Gastrocnemius medialis (tissue), 4 donors: ENCODE data around the gene POU6F1. TPM values are rescaled to one million over a fixed set of nuclear protein-coding genes. Genes with fewer than 3 reads are reported as not detected.

ENCODE experiments used
- ATAC-seq, 2 donors: fragments of 150-250 bp; one replicate each; pipeline ENCODE4 v1.9.1; 2016
- DNase-seq, 2 donors: peaks; one replicate each; pipeline ENCODE4 v3.0.0-alpha.2; 2019
- H3K27ac ChIP-seq, 4 donors: fragments of 200-600 bp; sonication (generic); 1 replicate in 1 of 4; 2 replicates in 3 of 4; pipeline ENCODE4 v1.5.1; 2016 to 2018; ENCODE audit warnings: mild to moderate bottlenecking in 2 of 4, moderate library complexity in 1 of 4
- H3K27me3 ChIP-seq, 3 donors: fragments of 200-600 bp; sonication (generic) in 2 of 3; 1 replicate in 1 of 3; 2 replicates in 2 of 3; pipeline versions ENCODE4 v1.5.1 to v1.6.0; 2016 to 2019; ENCODE audit warnings: mild to moderate bottlenecking in 1 of 3, moderate library complexity in 1 of 3
- H3K36me3 ChIP-seq, 2 donors: fragments of 200-600 bp; sonication (generic) in 1 of 2; one replicate each; pipeline ENCODE4 v1.5.1; 2017 to 2018
- H3K4me1 ChIP-seq, 2 donors: fragments of 200-600 bp; sonication (generic) in 1 of 2; one replicate each; pipeline ENCODE4 v1.5.1; 2016 to 2017; ENCODE audit warnings: mild to moderate bottlenecking in 2 of 2
- H3K4me3 ChIP-seq, 4 donors: fragments of 200-600 bp; sonication (generic) in 3 of 4; 1 replicate in 1 of 4; 2 replicates in 3 of 4; pipeline ENCODE4 v1.5.1; 2016 to 2019; ENCODE audit warnings: mild to moderate bottlenecking in 2 of 4
- H3K9me3 ChIP-seq, 3 donors: fragments of 200-600 bp; sonication (generic) in 2 of 3; 1 replicate in 1 of 3; 2 replicates in 2 of 3; pipeline ENCODE4 v1.5.1; 2016 to 2019
- POLR2A ChIP-seq, 2 donors: fragments of 450-650 bp; IDR thresholded peaks; one replicate each; pipeline ENCODE4 v1.6.1; 2017; ENCODE audit warnings: antibody characterized with exemption in 2 of 2, mild to moderate bottlenecking in 2 of 2, moderate library complexity in 2 of 2
- in situ Hi-C, 4 donors: fragments of 200-750 bp; cut with MboI; loops; one replicate each; pipeline versions ENCODE4 v1.15.0 to v1.8.0; 2017; ENCODE audit warnings: low sequenced_read_pairs in 4 of 4
- intact Hi-C: fragments of 100-400 bp; cut with DNase I; formaldehyde crosslinking; loops from one replicate; pipeline ENCODE4 v1.15.1; 2023; ENCODE audit warnings: low total_unique reads
- total RNA-seq, 4 donors: library from RNA; depleted of rRNA; stranded (reverse); fragments of >200 nt; gene quantifications; one replicate each; pipeline versions ENCODE4 v1.1.0 to v1.2.3, GENCODE V29; 2016
- TF ChIP-seq, protein P1 (sequence below), 5 experiments: fragments of 450-650 bp in 3 of 5; fragments of 200-600 bp in 2 of 5; sonication (generic) in 2 of 5; IDR thresholded peaks in 4 of 5; conservative IDR thresholded peaks in 1 of 5; 1 replicate in 4 of 5; 2 replicates in 1 of 5; pipeline ENCODE4 v1.5.1; 2016 to 2019; ENCODE audit warnings: antibody characterized with exemption in 5 of 5, mild to moderate bottlenecking in 3 of 5, moderate library complexity in 3 of 5

The POU6F1 gene
- total RNA-seq, 4 donors from 2014 or later = 8.1 to 11.1 (median 9.9) TPM

DNA sequence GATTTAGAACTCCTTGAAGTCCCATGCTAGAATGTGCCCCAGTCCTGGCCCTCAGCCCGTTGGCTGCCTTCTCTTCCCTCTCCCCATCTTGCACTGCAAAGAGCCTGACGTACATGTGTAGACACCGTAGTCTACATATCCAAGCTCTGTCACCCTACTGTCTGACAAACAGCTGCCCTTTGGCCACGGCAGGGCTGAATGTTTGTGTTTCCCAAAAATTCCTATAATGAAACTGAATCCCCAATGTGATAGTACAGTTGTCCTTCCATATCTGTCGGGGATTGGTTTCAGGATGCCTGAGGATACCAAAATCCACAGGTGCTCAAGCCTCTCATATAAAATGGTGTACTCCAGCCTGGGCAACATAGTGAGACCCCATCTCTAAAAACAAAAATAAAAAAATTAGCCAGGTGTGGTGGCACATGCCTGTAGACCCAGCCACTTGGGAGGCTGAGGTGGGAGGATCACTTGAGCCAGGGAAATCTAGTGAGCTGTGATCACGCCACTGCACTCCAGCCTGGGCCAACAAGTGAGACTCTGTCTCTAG lies 32.6 kb downstream of the POU6F1 start:
- TF ChIP-seq, protein P1, sequence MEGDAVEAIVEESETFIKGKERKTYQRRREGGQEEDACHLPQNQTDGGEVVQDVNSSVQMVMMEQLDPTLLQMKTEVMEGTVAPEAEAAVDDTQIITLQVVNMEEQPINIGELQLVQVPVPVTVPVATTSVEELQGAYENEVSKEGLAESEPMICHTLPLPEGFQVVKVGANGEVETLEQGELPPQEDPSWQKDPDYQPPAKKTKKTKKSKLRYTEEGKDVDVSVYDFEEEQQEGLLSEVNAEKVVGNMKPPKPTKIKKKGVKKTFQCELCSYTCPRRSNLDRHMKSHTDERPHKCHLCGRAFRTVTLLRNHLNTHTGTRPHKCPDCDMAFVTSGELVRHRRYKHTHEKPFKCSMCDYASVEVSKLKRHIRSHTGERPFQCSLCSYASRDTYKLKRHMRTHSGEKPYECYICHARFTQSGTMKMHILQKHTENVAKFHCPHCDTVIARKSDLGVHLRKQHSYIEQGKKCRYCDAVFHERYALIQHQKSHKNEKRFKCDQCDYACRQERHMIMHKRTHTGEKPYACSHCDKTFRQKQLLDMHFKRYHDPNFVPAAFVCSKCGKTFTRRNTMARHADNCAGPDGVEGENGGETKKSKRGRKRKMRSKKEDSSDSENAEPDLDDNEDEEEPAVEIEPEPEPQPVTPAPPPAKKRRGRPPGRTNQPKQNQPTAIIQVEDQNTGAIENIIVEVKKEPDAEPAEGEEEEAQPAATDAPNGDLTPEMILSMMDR (IDR thresholded peaks at IDR 0.05 in 4 of 5, conservative IDR thresholded peaks at IDR 0.05 in 1 of 5) = no peak
- TF ChIP-seq POLR2A (IDR thresholded peaks at IDR 0.05) = no peak
- no peak overlapping the region for H3K4me3 ChIP-seq
- DNase-seq (no peak), ATAC-seq (no peak)
- peaks cover 18 to 38% of the 10 kb centered on the region in 2 donors for H3K4me1 ChIP-seq
- H3K27ac ChIP-seq = peak overlapping the region in 1 of 4 donors; percentile 76
- no peaks in the 10 kb centered on the region for H3K27me3 ChIP-seq
- no peaks in the 10 kb centered on the region for H3K9me3 ChIP-seq
- intact Hi-C loops (no loop called here), in situ Hi-C loops (no loop called here)
- peaks cover 0 to 9% of the 10 kb centered on the region in 2 donors for H3K36me3 ChIP-seq

DNA sequence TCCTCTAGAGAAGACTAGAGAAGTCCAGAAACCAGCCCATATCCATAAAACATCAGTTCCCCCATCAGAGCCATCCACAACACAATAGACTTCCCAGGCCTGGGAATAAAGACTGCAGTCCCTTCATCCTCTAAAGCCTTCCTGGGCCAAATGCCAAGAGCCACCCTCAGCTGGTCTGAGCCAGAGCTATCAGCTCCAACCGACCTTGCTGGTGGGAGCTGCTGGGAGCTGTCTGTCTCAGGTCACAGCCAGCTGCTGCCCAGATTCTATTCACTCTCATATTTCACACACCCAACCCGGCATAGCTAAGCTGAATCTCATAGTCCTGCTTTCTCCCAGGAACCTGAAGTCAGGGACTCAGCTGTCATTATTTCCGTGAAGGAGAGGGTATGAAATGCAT lies 34.0 kb downstream of the POU6F1 start:
- DNase-seq = peak; percentile 56 to 85
- TF ChIP-seq POLR2A (IDR thresholded peaks at IDR 0.05) = peak in 1 of 2 donors; percentile 21
- TF ChIP-seq, protein P1 (IDR thresholded peaks at IDR 0.05 in 4 of 5, conservative IDR thresholded peaks at IDR 0.05 in 1 of 5) = no peak
- no peaks in the 10 kb centered on the region for H3K9me3 ChIP-seq
- H3K27me3 ChIP-seq = no peaks in the 10 kb centered on the region
- intact Hi-C loops (loop anchor here (1.0 kb wide), 1 partner anchor 10 kb away; no protein-coding TSS in a partner anchor), in situ Hi-C loops (no loop called here)
- H3K27ac ChIP-seq = peak overlapping the region; percentile 62 to 77 (median 70)
- H3K4me1 ChIP-seq = peaks cover 18 to 36% of the 10 kb centered on the region in 2 donors
- no peak overlapping the region for H3K4me3 ChIP-seq
- ATAC-seq = peak; percentile 82 to 89
- H3K36me3 ChIP-seq = no peaks in the 10 kb centered on the region

DNA sequence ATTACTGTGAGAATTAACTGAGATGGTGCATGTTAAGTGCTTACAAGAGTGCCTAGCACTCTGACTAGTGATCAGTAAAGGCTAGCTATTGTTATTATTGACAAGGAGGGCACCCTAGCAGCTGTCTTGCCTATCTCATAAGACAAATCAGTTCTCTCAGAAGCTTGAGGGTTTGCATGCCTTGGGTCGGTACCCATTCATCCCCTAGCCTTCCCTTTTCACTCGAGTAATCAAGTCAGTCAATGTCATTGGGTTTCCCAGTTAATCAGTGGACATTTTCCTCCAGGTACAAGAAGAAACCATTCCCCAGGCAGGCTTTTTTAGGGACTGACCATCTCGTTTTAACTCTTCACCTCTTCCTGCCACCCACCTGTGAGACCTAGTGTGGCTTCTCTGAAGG lies 34.5 kb downstream of the POU6F1 start:
- Histone ChIP-seq H3K9me3 (no peaks in the 10 kb centered on the region), H3K4me1 (peaks cover 16 to 32% of the 10 kb centered on the region in 2 donors), H3K27ac (peak overlapping the region; percentile 62 to 77 (median 70)), H3K4me3 (no peak overlapping the region), H3K27me3 (no peaks in the 10 kb centered on the region), H3K36me3 (no peaks in the 10 kb centered on the region)
- in situ Hi-C loops = no loop called here
- ATAC-seq (no peak), DNase-seq (no peak)
- TF ChIP-seq, protein P1 (IDR thresholded peaks at IDR 0.05 in 4 of 5, conservative IDR thresholded peaks at IDR 0.05 in 1 of 5) = no peak
- TF ChIP-seq POLR2A (IDR thresholded peaks at IDR 0.05) = no peak
- intact Hi-C loops = loop anchor here (1.0 kb wide), 1 partner anchor 9 kb away; no protein-coding TSS in a partner anchor

DNA sequence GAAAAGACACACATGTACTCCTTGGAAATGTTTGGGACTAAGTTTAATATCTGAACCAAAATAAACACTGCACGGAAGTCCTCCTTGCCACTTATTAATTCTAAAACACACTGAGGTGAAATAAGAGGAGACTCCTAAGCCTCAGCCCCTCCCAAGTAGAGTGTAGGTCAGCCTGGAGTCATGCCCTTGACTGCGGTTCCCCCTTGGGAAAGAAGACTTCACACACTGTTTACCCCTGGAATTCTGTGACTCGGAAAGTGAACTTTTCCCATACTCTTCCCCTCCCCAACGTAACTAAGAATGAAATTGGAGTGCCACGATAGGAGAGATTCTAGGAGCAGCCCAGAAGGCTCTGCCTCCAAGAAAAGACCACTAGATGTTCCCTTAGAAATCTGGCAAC lies 36.3 kb downstream of the POU6F1 start:
- Histone ChIP-seq H3K4me3 (no peak overlapping the region), H3K27me3 (no peaks in the 10 kb centered on the region), H3K9me3 (no peaks in the 10 kb centered on the region), H3K4me1 (peaks cover 0 to 14% of the 10 kb centered on the region in 2 donors), H3K27ac (no peak overlapping the region), H3K36me3 (no peaks in the 10 kb centered on the region)
- no peak for ATAC-seq
- intact Hi-C loops = no loop called here
- in situ Hi-C loops = no loop called here
- no peak for TF ChIP-seq POLR2A (IDR thresholded peaks at IDR 0.05)
- TF ChIP-seq, protein P1 (IDR thresholded peaks at IDR 0.05 in 4 of 5, conservative IDR thresholded peaks at IDR 0.05 in 1 of 5) = no peak
- no peak for DNase-seq
